KBM-7 (cell line): ENCODE measurements around the gene SSR1.
"Not testable (repeated sequence)": the region's sequence is repeated elsewhere in the genome, so short reads cannot be mapped to it uniquely, and the experiment has no call there.

ENCODE experiments used
- DNase-seq: peaks from one replicate; pipeline ENCODE4 v3.0.0-alpha.2; 2015
- in situ Hi-C: fragments of 300-500 bp; cut with MboI; formaldehyde crosslinking; loops from 2 replicates; pipeline ENCODE4 v1.14.3; 2020; ENCODE audit warnings: low sequenced_read_pairs, low pct_unique_long_range_greater_than_20kb, mixed read lengths

The SSR1 gene

DNA sequence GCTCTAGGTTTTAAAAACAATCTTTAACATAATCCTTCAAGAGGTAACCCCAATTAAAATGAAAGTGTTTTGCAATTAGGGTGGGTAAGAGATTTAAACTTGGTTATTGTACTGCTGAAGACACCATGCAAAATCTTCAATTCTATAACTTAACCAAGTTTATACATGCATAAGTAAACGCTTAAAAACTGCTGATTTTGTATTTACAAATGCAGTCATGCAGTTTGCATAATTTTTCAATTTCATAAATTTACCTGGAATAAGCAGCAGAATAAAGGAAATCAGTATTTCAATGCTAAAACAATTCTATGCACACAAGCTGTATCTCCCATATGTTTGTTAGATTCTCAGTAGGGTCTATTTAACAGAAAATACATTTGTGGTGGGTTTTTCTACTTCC, 22.9 kb downstream of the SSR1 start:
- no peak for DNase-seq
- in situ Hi-C loops: no loop called here

DNA sequence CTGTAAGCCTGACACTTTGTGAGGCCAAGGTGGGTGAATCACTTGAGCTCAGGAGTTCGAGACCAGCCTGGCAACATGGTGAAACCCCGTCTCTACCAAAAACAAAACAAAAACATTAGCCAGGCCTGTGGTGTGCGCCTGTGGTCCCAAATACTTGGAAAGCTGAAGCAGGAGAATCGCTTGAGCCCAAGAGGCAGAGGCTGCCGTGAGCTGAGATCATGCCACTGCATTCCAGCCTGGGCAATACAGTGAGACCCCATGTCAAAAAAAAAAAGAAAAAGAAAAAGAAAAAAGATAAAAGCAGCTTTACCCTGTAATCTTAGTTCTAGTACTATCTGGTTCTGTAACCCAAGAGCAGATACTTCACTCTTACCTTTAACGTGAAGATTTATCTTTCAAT, 27.6 kb downstream of the SSR1 start:
- in situ Hi-C loops: no loop called here
- DNase-seq: no peak

DNA sequence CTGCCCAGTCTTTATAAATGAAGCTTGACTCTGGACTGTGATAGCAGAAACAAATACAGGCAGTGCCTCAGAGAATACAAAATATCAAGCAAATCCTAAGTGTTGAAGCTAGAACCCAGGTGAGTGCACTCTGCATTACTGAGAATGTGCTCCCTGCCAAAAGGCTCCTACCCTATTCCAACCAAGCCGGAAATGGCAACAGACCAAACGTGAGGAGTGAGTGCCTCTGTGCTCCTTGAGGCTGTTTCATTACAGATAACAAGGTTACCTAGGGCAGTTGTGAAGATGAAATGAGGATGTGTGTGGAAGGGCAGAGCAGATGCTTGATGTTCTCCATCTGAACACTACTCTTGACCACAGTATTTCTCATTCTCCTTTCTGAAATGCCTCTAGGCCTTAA, 29.3 kb downstream of the SSR1 start:
- in situ Hi-C loops: no loop called here
- no peak for DNase-seq

DNA sequence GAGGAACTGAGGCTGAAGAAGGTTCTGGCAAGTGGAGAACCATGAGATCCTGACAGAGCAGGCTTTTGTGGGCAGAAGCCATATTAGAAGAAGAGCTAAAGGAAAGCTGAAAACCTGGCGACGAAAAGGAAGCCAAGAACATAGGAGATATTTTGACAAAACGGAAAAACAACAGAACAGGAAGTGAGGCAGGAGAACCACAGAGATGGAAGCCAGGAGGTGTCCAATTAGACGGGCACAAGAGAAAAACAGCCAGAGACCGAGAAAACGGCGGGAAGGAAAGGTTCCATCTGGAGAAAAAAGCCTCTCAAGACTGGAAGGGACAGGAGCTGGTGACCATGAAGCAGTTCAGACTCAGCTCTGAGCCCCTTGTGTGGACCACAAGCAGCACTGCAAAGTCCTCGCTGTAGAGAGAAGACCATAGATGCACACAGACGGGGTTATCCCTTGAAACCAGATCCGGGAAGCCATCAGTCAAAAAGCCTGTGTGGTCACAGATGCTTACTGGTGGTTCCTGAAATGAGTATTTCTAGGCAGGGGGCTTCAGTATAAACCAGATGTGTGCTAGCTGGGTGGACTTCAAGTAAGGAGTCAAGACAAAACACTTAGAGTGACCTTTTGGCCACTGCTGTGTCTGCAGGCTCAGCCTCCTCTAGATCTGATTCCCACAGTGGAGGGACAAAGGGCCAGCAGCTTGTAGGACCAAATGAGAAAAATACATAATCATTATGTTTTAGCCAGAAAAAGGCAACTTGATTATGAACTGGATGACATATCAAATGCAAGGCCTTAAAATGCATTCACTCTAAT, 30.7 kb downstream of the SSR1 start:
- peak; percentile 48 for DNase-seq
- in situ Hi-C loops: no loop called here

DNA sequence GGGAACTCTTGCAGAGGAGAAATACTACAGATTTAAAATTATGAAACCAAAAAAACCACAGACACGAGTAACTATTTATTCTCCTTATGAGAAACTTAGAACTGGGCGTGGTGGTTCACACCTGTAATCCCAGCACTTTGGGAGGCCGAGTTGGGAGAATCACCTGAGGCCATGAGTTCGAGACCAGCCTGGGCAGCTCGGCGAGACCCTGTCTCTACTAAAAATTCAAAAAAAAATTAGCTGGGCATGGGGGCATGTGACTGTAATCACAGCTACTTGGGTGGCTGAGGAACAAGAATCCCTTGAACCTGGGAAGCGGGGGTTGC, 36.8 kb downstream of the SSR1 start:
- in situ Hi-C loops: no loop called here
- DNase-seq: no peak

DNA sequence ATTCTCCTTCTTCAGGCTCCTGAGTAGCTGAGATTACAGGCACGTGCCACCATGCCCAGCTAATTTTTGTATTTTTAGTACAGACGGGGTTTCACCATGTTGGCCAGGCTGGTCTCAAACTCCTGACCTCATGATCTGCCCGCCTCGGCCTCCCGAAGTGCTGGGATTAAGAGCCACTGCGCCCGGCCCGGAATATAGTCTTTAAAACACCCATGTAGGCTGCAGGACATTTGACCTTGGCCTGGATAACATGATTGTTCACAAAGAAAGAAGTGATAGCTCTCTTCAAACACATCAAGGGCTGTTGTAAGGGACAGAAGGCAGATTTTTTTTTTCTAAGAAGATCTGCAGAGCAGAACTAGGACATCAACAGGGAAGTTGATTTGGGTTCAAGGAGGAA, 38.5 kb downstream of the SSR1 start:
- in situ Hi-C loops: loop anchor here (25.0 kb wide), 1 partner anchor 338 kb away; no protein-coding TSS in a partner anchor
- DNase-seq: not testable (repeated sequence)

DNA sequence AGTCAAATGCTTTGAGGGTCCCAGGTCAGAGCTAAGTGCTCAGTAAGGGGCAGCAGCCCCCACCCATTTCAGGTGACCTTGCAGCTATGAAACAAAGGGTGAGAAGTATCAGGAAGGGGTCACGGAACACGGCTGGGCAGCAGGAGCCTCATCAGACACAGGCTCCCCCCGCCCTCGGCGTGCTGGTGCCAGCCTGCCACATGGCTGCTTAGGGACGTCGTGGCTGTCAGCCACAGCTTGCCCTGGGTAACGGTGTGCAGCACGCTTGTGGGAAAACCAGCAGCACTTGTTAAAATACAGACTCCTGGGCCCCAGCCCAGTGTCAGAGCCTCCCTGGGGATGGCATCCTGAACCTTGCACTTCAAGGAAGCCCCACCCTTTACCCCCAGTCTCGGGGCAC, 39.3 kb downstream of the SSR1 start:
- in situ Hi-C loops: loop anchor here (25.0 kb wide), 1 partner anchor 339 kb away; no protein-coding TSS in a partner anchor
- no peak for DNase-seq

DNA sequence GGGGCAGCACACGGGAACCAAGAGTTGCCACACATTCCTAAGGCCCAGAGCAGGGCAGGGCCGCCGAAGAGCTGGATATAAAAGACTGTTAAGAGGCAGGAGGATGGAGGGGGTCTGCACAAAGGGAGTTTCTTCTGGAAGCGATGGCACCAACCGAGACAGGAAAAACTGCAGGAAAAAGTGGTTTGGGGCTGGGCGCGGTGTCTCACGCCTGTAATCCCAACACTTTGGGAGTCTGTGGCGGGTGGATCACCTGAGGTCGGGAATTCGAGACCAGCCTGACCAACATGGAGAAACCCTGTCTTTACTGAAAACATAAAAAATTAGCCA, 41.8 kb downstream of the SSR1 start:
- DNase-seq: no peak
- in situ Hi-C loops: loop anchor here (25.0 kb wide), 1 partner anchor 341 kb away; no protein-coding TSS in a partner anchor

DNA sequence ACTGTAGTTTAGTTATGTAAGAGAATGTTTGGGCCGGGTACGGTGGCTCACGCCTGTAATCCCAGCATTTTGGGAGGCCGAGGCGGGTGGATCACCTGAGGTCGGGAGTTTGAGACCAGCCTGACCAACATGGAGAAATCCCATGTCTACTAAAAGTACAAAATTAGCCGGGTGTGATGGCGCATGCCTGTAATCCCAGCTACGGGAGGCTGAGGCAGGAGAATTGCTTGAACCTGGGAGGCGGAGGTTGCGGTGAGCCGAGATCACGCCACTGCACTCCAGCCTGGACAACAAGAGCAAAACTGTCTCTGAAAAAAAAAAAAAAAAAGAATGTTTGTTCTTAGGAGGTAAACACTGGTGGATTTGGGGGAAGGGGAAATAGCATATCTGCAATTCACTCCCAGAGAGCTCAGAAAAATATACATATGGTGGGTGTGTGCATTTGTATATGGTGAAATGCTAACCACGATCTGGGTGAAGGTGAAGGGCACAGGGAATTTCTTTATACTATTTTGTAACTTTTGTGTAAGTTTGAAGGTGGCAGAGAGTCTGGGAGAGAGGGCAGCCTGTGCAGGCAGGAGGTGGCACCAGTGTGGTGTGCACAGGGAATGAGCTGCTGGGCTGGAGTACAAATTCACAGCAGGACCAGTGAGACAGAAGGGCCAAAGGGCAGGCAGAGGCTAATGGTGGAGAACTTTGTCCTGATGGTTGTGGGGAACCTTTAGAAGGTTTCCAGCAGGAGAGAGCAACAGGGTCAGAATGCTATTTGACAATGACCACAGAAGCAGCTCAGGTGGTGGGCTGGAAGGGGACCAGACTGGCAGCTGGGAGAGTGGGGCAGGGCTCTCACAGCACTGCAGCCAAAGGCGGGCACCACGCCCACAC, 42.4 kb downstream of the SSR1 start:
- in situ Hi-C loops: loop anchor here (25.0 kb wide), 1 partner anchor 342 kb away; no protein-coding TSS in a partner anchor
- no peak for DNase-seq

DNA sequence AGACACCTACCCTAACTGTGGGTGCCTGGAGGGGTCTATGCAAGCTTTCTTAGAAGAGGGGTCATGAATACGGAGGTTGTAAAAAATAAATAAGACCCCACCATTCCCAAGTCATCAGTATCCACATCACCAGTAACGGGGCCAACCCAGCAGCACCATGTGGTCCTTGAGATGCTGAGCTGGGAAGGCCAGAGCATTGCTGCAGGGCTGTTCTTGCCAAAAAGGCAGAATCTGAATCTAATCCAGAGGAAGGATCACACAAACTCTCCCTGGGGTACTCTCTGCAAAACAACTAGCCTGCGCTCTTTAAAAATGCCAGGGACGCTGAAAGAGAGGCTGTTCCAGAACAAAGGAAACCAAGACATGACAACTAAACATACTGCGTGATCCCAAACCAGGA, 43.2 kb downstream of the SSR1 start:
- DNase-seq: no peak
- in situ Hi-C loops: loop anchor here (25.0 kb wide), 1 partner anchor 342 kb away; no protein-coding TSS in a partner anchor

DNA sequence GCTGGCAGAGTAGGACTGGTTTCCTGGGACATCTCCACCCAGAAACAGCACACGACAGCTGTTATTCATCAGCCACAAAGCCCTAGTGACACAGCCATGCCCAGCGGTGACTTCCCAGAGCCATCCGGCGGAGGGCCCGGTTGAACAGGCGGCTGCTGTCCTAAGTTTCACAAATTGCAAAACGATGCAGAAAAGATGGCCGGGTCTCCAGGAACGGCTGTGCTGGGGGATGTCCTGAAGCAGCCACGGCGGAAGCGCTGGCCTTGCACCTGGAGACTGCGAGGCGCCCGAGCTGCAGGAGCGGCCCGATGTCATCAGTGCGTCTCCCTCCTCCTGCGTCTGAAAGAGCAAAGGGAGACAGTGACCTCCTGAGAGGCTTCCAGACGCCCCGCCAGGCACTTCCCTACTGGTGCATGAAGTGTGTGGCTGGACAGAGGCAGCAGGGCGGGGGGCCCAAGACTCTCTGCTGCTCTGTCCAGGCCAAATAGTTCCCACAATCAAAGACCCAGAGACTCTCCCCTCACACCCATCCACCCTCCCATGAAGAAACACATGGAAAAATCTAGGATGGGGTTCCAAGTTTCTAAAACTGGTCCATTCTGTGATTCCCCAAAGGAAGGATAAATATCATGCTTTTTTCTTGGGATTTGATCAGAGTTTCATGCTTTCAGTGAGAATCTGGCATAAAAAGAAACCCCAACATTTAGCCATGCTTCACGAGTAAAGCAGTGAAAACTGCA, 44.0 kb downstream of the SSR1 start:
- DNase-seq: no peak
- in situ Hi-C loops: loop anchor here (25.0 kb wide), 1 partner anchor 343 kb away; no protein-coding TSS in a partner anchor

DNA sequence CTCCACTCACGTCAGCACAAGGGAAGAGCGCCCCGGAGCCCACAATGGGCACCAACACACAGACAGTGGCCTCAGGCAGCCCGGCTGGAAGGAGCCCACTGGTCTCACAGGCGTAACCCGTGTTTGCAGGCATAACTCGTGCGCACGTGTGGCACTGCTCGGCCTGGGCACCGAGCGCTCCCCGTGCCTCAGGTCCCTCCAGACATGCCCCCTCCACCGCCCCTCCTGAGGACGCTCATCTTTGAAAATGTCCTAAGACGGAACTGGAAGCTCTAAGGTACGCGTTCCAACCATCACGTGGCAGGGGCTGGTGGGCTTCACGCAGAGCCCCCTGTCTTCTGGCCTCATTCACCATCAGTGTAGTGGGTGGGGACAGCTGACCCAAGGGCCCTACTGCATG, 44.6 kb downstream of the SSR1 start:
- no peak for DNase-seq
- in situ Hi-C loops: loop anchor here (25.0 kb wide), 1 partner anchor 344 kb away; no protein-coding TSS in a partner anchor

DNA sequence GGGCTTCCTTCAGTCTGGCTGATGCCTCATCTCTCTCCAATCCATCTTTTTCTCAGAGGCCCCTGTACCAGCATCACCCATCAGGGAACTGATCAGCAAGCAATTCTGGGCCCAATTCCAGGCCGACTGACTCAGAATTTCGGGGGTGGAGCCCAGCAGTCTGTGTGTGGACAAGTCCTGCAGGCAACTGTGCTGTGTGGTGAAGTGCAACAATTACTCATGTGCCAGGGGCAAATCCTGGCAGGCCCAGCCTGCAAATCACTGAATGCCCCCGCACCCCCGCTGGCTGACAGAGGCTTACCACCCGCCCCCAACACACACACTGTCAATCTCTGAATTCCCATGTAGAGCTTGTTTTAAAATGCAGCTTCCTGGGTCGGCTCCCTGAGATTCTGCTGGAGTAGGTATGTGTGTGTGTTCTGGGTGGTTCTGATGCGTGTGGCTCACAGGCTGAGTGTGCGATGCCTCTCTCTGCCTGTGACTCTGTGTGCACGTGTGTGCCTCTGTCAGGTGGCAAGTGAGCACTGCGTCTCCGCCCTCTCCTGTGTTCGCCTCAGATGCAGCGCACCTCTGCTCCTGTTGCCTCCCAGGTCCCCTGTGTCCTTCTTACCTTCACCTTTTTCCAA, 45.4 kb downstream of the SSR1 start:
- DNase-seq: no peak
- in situ Hi-C loops: loop anchor here (25.0 kb wide), 1 partner anchor 345 kb away; no protein-coding TSS in a partner anchor

DNA sequence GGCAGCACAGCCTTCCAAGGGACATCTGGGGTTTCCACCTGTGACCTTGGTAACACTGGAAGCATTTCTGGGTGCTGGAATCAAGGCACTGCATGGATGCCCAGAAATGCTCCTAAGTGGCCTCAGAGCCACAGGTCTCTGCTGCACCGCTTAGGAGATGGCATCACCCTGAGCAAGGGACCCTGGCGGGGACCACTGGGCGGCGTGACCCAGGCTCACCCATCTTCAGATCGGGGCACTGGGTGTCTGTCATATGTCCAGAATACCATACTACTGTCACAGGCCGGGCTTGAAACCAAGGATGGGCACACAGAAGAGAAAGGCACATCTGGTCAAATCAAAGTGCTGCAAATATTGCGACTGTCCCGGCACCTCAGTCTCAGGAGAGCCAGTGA, 45.9 kb downstream of the SSR1 start:
- in situ Hi-C loops: loop anchor here (25.0 kb wide), 1 partner anchor 345 kb away; no protein-coding TSS in a partner anchor
- no peak for DNase-seq

DNA sequence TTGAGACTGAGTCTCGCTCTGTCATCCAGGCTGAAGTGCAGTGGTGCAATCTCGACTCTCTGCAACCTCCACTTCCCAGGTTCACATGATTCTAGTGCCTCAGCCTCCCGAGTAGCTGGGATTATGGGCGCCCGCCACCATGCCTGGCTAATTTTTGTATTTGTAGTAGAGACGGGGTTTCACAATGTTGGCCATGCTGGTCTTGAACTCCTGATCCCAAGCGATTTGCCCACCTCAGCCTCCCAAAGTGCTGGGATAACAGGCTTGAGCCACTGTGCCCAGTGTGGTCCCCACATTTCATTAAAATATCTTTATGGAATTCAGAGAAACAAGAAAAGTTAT, 47.6 kb downstream of the SSR1 start:
- in situ Hi-C loops: loop anchor here (25.0 kb wide), 1 partner anchor 347 kb away; no protein-coding TSS in a partner anchor
- DNase-seq: not testable (repeated sequence)

DNA sequence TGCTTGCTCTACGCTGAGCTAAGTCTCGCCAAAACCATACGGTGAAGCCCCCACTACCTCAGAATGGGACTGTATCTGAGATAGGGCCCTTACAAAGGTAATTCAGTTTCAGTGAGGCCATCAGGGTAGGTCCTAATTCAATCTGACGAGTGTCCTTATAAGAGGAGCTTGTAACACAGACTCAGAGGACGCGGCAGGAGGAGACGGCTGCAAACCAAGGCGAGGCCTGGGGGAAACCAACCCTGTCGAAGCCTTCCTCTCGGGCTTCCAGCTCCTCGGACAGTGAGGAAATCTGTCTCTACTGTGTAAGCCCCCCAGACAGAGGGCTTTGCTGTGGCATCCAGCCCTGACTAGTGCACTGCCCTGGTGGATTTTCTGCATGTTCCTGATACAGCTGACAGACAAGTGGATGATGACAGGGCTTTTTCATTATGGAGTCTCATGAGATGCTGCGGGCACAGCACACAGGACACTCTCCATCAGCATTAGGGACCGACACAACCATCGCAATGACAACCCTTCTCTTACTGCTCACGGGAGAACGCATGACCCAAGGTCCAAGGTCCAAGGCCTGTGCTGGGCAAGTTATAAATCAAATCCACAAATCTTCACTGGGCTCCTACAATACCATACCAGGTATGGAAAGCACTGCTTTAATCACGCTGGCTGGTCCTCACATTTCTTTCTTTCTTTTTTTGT, 48.2 kb downstream of the SSR1 start:
- in situ Hi-C loops: loop anchor here (25.0 kb wide), 1 partner anchor 347 kb away; no protein-coding TSS in a partner anchor
- DNase-seq: no peak

DNA sequence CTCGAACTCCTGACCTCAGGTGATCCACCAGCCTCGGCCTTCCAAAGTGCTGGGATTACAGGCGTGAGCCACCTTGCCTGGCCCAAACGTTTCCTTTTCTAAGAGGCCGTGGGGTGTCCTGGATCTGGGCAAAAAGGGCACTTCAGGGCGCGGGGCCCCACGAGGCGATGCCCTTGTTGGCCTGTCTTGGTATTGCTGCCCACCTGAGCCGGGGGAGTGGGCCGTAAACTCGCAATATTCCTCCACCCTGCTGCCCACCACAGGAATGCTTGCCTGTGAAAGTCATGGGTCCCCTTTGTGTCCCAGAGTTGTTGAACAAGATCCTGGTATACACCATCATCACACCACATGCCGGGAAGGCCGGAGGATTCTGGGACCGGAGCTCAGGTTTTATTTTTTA, 49.0 kb downstream of the SSR1 start:
- in situ Hi-C loops: loop anchor here (25.0 kb wide), 1 partner anchor 348 kb away; no protein-coding TSS in a partner anchor
- no peak for DNase-seq

DNA sequence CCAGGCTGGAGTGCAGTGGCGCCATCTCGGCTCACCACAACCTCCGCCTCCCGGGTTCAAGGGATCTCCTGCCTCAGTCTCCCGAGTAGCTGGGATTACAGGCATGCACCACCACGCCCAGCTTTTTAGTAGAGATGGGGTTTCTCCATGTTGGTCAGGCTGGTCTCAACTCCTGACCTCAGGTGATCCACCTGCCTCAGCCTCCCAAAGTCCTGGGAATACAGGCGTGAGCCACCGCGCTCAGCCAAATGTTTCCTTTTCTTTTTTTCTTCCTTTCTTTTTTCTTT, 49.5 kb downstream of the SSR1 start:
- not testable (repeated sequence) for DNase-seq
- in situ Hi-C loops: loop anchor here (25.0 kb wide), 1 partner anchor 349 kb away; no protein-coding TSS in a partner anchor
